A549 (cell line): ENCODE measurements around the gene IFNA4. TPM values are rescaled to one million over a fixed set of nuclear protein-coding genes. Genes with fewer than 3 reads are reported as not detected.
"Not testable (repeated sequence)": the region's sequence is repeated elsewhere in the genome, so short reads cannot be mapped to it uniquely, and the experiment has no call there.

ENCODE experiments used
- ATAC-seq, 2 experiments: fragments of 200-7000 bp in 1 of 2; fragments of >200 bp in 1 of 2; cut with Nextera tagmentation in 1 of 2; cut with Tn5 transposase in 1 of 2; 3 replicates each; pipeline versions ENCODE4 v1.8.0 to v1.9.1; 2018 to 2020; ENCODE audit warnings: mild to moderate bottlenecking in 1 of 2, moderate library complexity in 1 of 2
- CTCF ChIA-PET: fragments of 300-600 bp; sonication (Branson Sonifier 250); formaldehyde crosslinking; extraction: SDS; loops from one replicate; lab custom pipeline; 2021; ENCODE audit warnings: antibody characterized with exemption, inconsistent platforms; lab: Yijun Ruan, JAX
- POLR2A ChIA-PET: fragments of 350-600 bp; formaldehyde crosslinking; extraction: SDS; loops from one replicate; lab custom pipeline; 2021; ENCODE audit warnings: antibody characterized with exemption, inconsistent platforms; lab: Yijun Ruan, JAX
- DNase-seq, 2 experiments: peaks; one replicate each; pipeline versions ENCODE4 v3.0.0 to v3.0.0-alpha.2; 2011 to 2016; ENCODE audit warnings: low read depth in 1 of 2, low spot score in 1 of 2
- FAIRE-seq: peaks from 2 replicates; lab custom pipeline; 2011; peaks lifted over from hg19 to GRCh38; lab: Jason Lieb, UNC
- H3K27ac ChIP-seq, 2 experiments: fragments of >200 bp; sonication (Bioruptor Twin); formaldehyde crosslinking; 3 replicates each; pipeline ENCODE4 v1.5.1; 2016 to 2017
- H3K4me1 ChIP-seq: fragments of >200 bp; sonication (Bioruptor Twin); formaldehyde crosslinking; 3 replicates; pipeline ENCODE4 v1.6.1; 2016
- H3K4me2 ChIP-seq: fragments of >200 bp; sonication (Bioruptor Twin); formaldehyde crosslinking; 3 replicates; pipeline ENCODE4 v1.6.1; 2016
- H3K4me3 ChIP-seq: fragments of >200 bp; sonication (Bioruptor Twin); formaldehyde crosslinking; 3 replicates; pipeline ENCODE4 v1.5.1; 2016
- H3K9me3 ChIP-seq: fragments of >200 bp; sonication (Bioruptor Twin); formaldehyde crosslinking; 3 replicates; pipeline ENCODE4 v1.6.1; 2016
- BHLHE40 ChIP-seq: IDR thresholded peaks from 2 replicates; pipeline ENCODE4 v1.6.1; 2012; ENCODE audit warnings: low read depth, low read length, inconsistent platforms
- CEBPB ChIP-seq, 2 experiments: fragments of >200 bp in 1 of 2; sonication (Bioruptor Twin) in 1 of 2; formaldehyde crosslinking in 1 of 2; IDR thresholded peaks; 2 replicates each; pipeline ENCODE4 v1.6.1; 2012 to 2016
- CTCF ChIP-seq: fragments of >200 bp; sonication (Bioruptor Twin); formaldehyde crosslinking; IDR thresholded peaks from 3 replicates; pipeline ENCODE4 v1.5.1; 2016
- E2F6 ChIP-seq: IDR thresholded peaks from 2 replicates; pipeline ENCODE4 v1.6.1; 2012; ENCODE audit warnings: low read depth, borderline replicate concordance
- EHMT2 ChIP-seq: fragments of 200-600 bp; sonication (generic); IDR thresholded peaks from 2 replicates; pipeline ENCODE4 v1.6.1; 2016; ENCODE audit warnings: antibody characterized with exemption, low read depth, mild to moderate bottlenecking, moderate library complexity
- EP300 ChIP-seq, 2 experiments: fragments of >200 bp; sonication (Bioruptor Twin); formaldehyde crosslinking; IDR thresholded peaks; 2 replicates in 1 of 2; 3 replicates in 1 of 2; pipeline ENCODE4 v1.6.1; 2016 to 2017
- HDAC2 ChIP-seq: fragments of 200-600 bp; sonication (generic); IDR thresholded peaks from 2 replicates; pipeline ENCODE4 v1.6.1; 2016
- JUNB ChIP-seq: fragments of >200 bp; sonication (Bioruptor Twin); formaldehyde crosslinking; IDR thresholded peaks from 2 replicates; pipeline ENCODE4 v1.6.1; 2016
- MAFK ChIP-seq: fragments of 450-650 bp; IDR thresholded peaks from 2 replicates; pipeline ENCODE4 v1.6.1; 2014; ENCODE audit not compliant: partially characterized antibody
- POLR2A ChIP-seq: IDR thresholded peaks from 2 replicates; pipeline ENCODE4 v1.6.1; 2012; ENCODE audit warnings: mild to moderate bottlenecking, low read length
- RAD21 ChIP-seq, 2 experiments: fragments of >200 bp in 1 of 2; sonication (Bioruptor Twin) in 1 of 2; formaldehyde crosslinking in 1 of 2; IDR thresholded peaks in 1 of 2; conservative IDR thresholded peaks in 1 of 2; 2 replicates in 1 of 2; 3 replicates in 1 of 2; pipeline ENCODE4 v1.6.1; 2012 to 2018; ENCODE audit warnings: inconsistent platforms in 1 of 2
- RARB ChIP-seq: fragments of 250-450 bp; sonication (Bioruptor Pico); IDR thresholded peaks from 2 replicates; pipeline ENCODE4 v1.8.0; 2021; ENCODE audit warnings: mild to moderate bottlenecking, moderate library complexity
- RCOR1 ChIP-seq: fragments of 150-350 bp; IDR thresholded peaks from 2 replicates; pipeline ENCODE4 v1.6.1; 2014; ENCODE audit warnings: antibody characterized with exemption, low read length, low read depth
- SMC3 ChIP-seq: fragments of >200 bp; sonication (Bioruptor Twin); formaldehyde crosslinking; IDR thresholded peaks from 3 replicates; pipeline ENCODE4 v1.6.1; 2018; ENCODE audit warnings: inconsistent platforms
- ZFP36 ChIP-seq: fragments of 450-650 bp; IDR thresholded peaks from 2 replicates; pipeline ENCODE4 v1.6.1; 2014; ENCODE audit warnings: borderline replicate concordance; ENCODE audit not compliant: partially characterized antibody
- ZNF302 ChIP-seq: fragments of 250-450 bp; sonication (Bioruptor Pico); IDR thresholded peaks from 2 replicates; pipeline ENCODE4 v1.9.0; 2021; ENCODE audit warnings: inconsistent platforms, mild to moderate bottlenecking, moderate library complexity
- WGBS: methylation state at CpG from one replicate; pipeline ENCODE4 v1.1.6; 2017; ENCODE audit errors: missing lambda C conversion rate; 5-methylcytosine and 5-hydroxymethylcytosine counted together
- polyA plus RNA-seq, 4 experiments: library from polyadenylated mRNA; depleted of rRNA in 3 of 4; stranded (reverse); fragments of >200 nt; fragmentation: RNase III in 1 of 4; extraction: RNeasy Plus Mini Kit Qiagen cat#74134 plus additional on column Dnase treatment in 1 of 4; gene quantifications; 2 replicates in 3 of 4; 3 replicates in 1 of 4; pipeline ENCODE4 v1.2.3, GENCODE V29; 2011 to 2017
- TF ChIP-seq, protein P1 (sequence below): fragments of 200-600 bp; sonication (generic); IDR thresholded peaks from 2 replicates; pipeline ENCODE4 v1.6.1; 2016; ENCODE audit warnings: antibody characterized with exemption, mild to moderate bottlenecking, moderate library complexity
- TF ChIP-seq, protein P2 (sequence below): IDR thresholded peaks from 2 replicates; pipeline ENCODE4 v1.6.1; 2012
- TF ChIP-seq, protein P3 (sequence below): fragments of >200 bp; sonication (Bioruptor Twin); formaldehyde crosslinking; IDR thresholded peaks from 3 replicates; pipeline ENCODE4 v1.6.1; 2016
- TF ChIP-seq, protein P4 (sequence below): fragments of 250-450 bp; sonication (Bioruptor Pico); IDR thresholded peaks from 2 replicates; pipeline ENCODE4 v1.5.0; 2020; ENCODE audit warnings: low read depth, mild to moderate bottlenecking, moderate library complexity

The IFNA4 gene
- polyA plus RNA-seq, 2 of the 4 experiments (the other 2 are of a cell fraction) = not detected

GRCh38 chr9:21182810-21183736, 4.3 kb downstream of the IFNA4 start:
- H3K4me2 ChIP-seq, H3K9me3 ChIP-seq, FAIRE-seq: not testable (repeated sequence)
- WGBS = 10% methylated on average over 4 of the region's 4 CpGs
- DNase-seq = peak in 1 of 2 experiments; percentile 37
- TF ChIP-seq CTCF (peak; percentile 47), CEBPB (IDR thresholded peaks at IDR 0.05) (0 out of 4 replicates have a peak, but pooled peaks of 1 of the 2 experiments have one; percentile 8), RAD21 (conservative IDR thresholded peaks at IDR 0.05 in 1 of 2, IDR thresholded peaks at IDR 0.05 in 1 of 2) (peak in 1 of 2 experiments; percentile 42; a peak in 4 of 5 replicates), SMC3 (0 out of 3 replicates have a peak, but pooled peaks have one; percentile 13)
- TF ChIP-seq, all 56 proteins: peak for 4; not testable (repeated sequence) for 52
- CTCF ChIA-PET = interaction anchor here (0.6 to 1.4 kb wide), 15 partner anchors 9 to 348 kb away, joined by 3 to 6 read pairs (median 3); no protein-coding TSS in a partner anchor
- H3K27ac ChIP-seq, POLR2A ChIA-PET, H3K4me3 ChIP-seq, H3K4me1 ChIP-seq: not testable (repeated sequence)
- peak; percentile 93 to 95 for ATAC-seq

DNA sequence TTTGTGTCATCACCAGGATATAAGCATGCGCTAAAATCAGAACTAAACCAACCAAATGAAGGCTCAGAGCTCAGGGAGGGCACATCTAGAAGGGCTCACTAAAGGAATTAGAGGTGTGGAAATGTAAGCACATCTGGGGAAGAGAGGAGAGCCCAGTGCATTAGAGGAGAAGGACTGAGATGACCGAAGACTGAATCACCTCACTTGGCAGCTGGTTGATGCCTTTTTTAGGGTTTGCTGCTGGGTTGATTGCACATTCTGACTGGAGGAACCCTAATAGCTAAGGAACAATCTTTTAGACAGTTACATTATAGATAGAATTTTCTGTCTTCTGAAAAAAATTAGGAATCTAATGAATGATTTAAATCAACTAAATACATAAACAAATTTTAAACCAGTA, 12.7 kb downstream of the IFNA4 start:
- WGBS = 81% methylated on average over 2 of the region's 2 CpGs
- no peaks in the 10 kb centered on the region for H3K4me1 ChIP-seq
- FAIRE-seq (no peak), DNase-seq (no peak), ATAC-seq (no peak)
- ChIA-PET POLR2A (no interaction called here), CTCF (interaction anchor here (1.2 to 1.3 kb wide), 2 partner anchors 8 to 38 kb away, joined by 3 to 4 read pairs; no protein-coding TSS in a partner anchor)
- no peak overlapping the region for H3K27ac ChIP-seq
- no peaks in the 10 kb centered on the region for H3K9me3 ChIP-seq
- TF ChIP-seq RCOR1 = no peak
- no peak for TF ChIP-seq RARB (CRISPR knock-in tag)
- TF ChIP-seq, protein P1, sequence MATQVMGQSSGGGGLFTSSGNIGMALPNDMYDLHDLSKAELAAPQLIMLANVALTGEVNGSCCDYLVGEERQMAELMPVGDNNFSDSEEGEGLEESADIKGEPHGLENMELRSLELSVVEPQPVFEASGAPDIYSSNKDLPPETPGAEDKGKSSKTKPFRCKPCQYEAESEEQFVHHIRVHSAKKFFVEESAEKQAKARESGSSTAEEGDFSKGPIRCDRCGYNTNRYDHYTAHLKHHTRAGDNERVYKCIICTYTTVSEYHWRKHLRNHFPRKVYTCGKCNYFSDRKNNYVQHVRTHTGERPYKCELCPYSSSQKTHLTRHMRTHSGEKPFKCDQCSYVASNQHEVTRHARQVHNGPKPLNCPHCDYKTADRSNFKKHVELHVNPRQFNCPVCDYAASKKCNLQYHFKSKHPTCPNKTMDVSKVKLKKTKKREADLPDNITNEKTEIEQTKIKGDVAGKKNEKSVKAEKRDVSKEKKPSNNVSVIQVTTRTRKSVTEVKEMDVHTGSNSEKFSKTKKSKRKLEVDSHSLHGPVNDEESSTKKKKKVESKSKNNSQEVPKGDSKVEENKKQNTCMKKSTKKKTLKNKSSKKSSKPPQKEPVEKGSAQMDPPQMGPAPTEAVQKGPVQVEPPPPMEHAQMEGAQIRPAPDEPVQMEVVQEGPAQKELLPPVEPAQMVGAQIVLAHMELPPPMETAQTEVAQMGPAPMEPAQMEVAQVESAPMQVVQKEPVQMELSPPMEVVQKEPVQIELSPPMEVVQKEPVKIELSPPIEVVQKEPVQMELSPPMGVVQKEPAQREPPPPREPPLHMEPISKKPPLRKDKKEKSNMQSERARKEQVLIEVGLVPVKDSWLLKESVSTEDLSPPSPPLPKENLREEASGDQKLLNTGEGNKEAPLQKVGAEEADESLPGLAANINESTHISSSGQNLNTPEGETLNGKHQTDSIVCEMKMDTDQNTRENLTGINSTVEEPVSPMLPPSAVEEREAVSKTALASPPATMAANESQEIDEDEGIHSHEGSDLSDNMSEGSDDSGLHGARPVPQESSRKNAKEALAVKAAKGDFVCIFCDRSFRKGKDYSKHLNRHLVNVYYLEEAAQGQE = no peak
- TF ChIP-seq, protein P2, sequence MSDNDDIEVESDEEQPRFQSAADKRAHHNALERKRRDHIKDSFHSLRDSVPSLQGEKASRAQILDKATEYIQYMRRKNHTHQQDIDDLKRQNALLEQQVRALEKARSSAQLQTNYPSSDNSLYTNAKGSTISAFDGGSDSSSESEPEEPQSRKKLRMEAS = no peak
- TF ChIP-seq, protein P3, sequence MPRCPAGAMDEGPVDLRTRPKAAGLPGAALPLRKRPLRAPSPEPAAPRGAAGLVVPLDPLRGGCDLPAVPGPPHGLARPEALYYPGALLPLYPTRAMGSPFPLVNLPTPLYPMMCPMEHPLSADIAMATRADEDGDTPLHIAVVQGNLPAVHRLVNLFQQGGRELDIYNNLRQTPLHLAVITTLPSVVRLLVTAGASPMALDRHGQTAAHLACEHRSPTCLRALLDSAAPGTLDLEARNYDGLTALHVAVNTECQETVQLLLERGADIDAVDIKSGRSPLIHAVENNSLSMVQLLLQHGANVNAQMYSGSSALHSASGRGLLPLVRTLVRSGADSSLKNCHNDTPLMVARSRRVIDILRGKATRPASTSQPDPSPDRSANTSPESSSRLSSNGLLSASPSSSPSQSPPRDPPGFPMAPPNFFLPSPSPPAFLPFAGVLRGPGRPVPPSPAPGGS = no peak
- TF ChIP-seq BHLHE40 = no peak
- TF ChIP-seq ZNF302 (CRISPR knock-in tag) = no peak
- no peak for TF ChIP-seq ZFP36
- TF ChIP-seq JUNB = no peak
- TF ChIP-seq EHMT2 = no peak
- no peak for TF ChIP-seq E2F6
- TF ChIP-seq POLR2A = no peak
- TF ChIP-seq HDAC2 = no peak
- TF ChIP-seq, protein P4, sequence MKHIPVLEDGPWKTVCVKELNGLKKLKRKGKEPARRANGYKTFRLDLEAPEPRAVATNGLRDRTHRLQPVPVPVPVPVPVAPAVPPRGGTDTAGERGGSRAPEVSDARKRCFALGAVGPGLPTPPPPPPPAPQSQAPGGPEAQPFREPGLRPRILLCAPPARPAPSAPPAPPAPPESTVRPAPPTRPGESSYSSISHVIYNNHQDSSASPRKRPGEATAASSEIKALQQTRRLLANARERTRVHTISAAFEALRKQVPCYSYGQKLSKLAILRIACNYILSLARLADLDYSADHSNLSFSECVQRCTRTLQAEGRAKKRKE (CRISPR knock-in tag) = no peak
- TF ChIP-seq MAFK = no peak
- TF ChIP-seq EP300 (IDR thresholded peaks at IDR 0.05) = no peak
- H3K4me2 ChIP-seq = no peak overlapping the region
- H3K4me3 ChIP-seq = no peak overlapping the region
